Endodermal cell (in vitro differentiated cells): ENCODE data around the gene EML2. TPM values are rescaled to one million over a fixed set of nuclear protein-coding genes. Genes with fewer than 3 reads are reported as not detected.

Source experiments
- DNase-seq: peaks from one replicate; pipeline ENCODE4 v3.0.0-alpha.2; 2017
- H3K27ac ChIP-seq: 2 replicates; pipeline ENCODE4 v1.5.1; 2013; ENCODE audit warnings: mild to moderate bottlenecking, low read depth, low read length, moderate library complexity
- H3K27me3 ChIP-seq: 2 replicates; pipeline ENCODE4 v1.6.1; 2013; ENCODE audit warnings: mild to moderate bottlenecking, low read length, moderate library complexity; ENCODE audit not compliant: insufficient read depth, control insufficient read depth, poor library complexity, severe bottlenecking
- H3K36me3 ChIP-seq: 2 replicates; pipeline ENCODE4 v1.7.0; 2013; ENCODE audit warnings: mild to moderate bottlenecking, low read length, moderate library complexity; ENCODE audit not compliant: control insufficient read depth, insufficient read depth
- H3K4me1 ChIP-seq: one replicate; pipeline ENCODE4 v1.7.0; 2013; ENCODE audit warnings: low read length; ENCODE audit not compliant: control insufficient read depth, insufficient read depth
- H3K4me3 ChIP-seq: 2 replicates; pipeline ENCODE4 v1.5.1; 2013; ENCODE audit warnings: mild to moderate bottlenecking, low read length, moderate library complexity
- H3K9ac ChIP-seq: 2 replicates; pipeline ENCODE4 v1.6.1; 2013; ENCODE audit warnings: mild to moderate bottlenecking, low read length, moderate library complexity; ENCODE audit not compliant: poor library complexity, severe bottlenecking; ENCODE audit errors: extremely low read depth
- H3K9me3 ChIP-seq: 2 replicates; pipeline ENCODE4 v1.6.1; 2013; ENCODE audit warnings: mild to moderate bottlenecking, low read length, moderate library complexity; ENCODE audit not compliant: control insufficient read depth
- H3K27ac Mint-ChIP-seq: 2 replicates; pipeline ENCODE4 v1.8.0; 2020; ENCODE audit warnings: mixed read lengths
- H3K27me3 Mint-ChIP-seq: 2 replicates; pipeline ENCODE4 v1.8.0; 2021; ENCODE audit warnings: mild to moderate bottlenecking, mixed read lengths; ENCODE audit not compliant: insufficient read depth
- H3K36me3 Mint-ChIP-seq: 2 replicates; pipeline ENCODE4 v1.8.0; 2020; ENCODE audit warnings: low read depth, mixed read lengths
- H3K4me1 Mint-ChIP-seq: 2 replicates; pipeline ENCODE4 v1.8.0; 2020; ENCODE audit warnings: mixed read lengths
- H3K4me3 Mint-ChIP-seq: 2 replicates; pipeline ENCODE4 v1.8.0; 2020; ENCODE audit warnings: mild to moderate bottlenecking, moderate library complexity, mixed read lengths
- H3K9me3 Mint-ChIP-seq: 2 replicates; pipeline ENCODE4 v1.8.0; 2020; ENCODE audit warnings: mild to moderate bottlenecking, mixed read lengths
- WGBS, 2 experiments: methylation state at CpG; one replicate each; pipeline versions ENCODE4 v1.1.5 to v1.1.7; 2013; ENCODE audit warnings: missing lambda C conversion rate in 2 of 2, mixed read lengths in 1 of 2; ENCODE audit not compliant: insufficient coverage in 1 of 2, insufficient read length in 1 of 2; 5-methylcytosine and 5-hydroxymethylcytosine counted together
- total RNA-seq, 2 donors: library from RNA; stranded (reverse); fragmentation: NEBNext Ultra II Directional in 1 of 2; extraction: Animal tissue kit (Norgen Biotek cat#: 25700) in 1 of 2; gene quantifications; 2 replicates in 1 of 2; 3 replicates in 1 of 2; pipeline ENCODE4 v1.2.1, GENCODE V29; 2021
- TF ChIP-seq, protein P1 (sequence below): fragments of 200-600 bp; sonication (generic); conservative IDR thresholded peaks from 2 replicates; pipeline ENCODE4 v1.5.0; 2021; ENCODE audit warnings: antibody characterized with exemption, mild to moderate bottlenecking

The EML2 gene
- total RNA-seq, 2 donors from 2014 or later = 42.9 to 79.3 TPM

DNA sequence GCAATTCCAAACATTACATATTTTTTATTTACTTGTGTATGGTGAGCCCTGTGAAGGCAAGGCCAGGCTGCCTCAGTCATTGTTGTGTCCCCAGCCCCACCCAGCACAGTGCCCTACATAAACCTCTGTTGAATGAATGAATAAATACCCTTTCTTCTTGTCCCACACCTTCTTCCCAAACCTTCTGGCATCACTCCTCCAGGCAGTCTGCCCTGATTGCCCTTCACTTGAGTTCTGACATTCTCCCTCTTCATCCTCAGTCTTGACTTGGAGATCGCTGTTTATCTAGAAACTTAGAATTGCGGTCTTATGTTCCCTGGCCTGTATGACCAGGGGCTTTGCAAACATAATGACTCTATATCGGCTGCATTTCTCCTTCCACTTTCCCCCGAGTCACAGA is 49.4 kb downstream of the EML2 start:
- no peaks in the 10 kb centered on the region for H3K4me1 ChIP-seq
- no peaks in the 10 kb centered on the region for H3K36me3 ChIP-seq
- Mint-ChIP-seq H3K9me3 (peaks cover 4% of the 10 kb centered on the region), H3K36me3 (no peaks in the 10 kb centered on the region), H3K27me3 (peaks cover 44% of the 10 kb centered on the region), H3K4me3 (no peak overlapping the region), H3K27ac (no peak overlapping the region), H3K4me1 (no peaks in the 10 kb centered on the region)
- H3K27ac ChIP-seq = no peak overlapping the region
- no peak overlapping the region for H3K4me3 ChIP-seq
- peaks cover 12% of the 10 kb centered on the region for H3K27me3 ChIP-seq
- H3K9ac ChIP-seq = no peak overlapping the region
- H3K9me3 ChIP-seq = no peaks in the 10 kb centered on the region
- TF ChIP-seq, protein P1, sequence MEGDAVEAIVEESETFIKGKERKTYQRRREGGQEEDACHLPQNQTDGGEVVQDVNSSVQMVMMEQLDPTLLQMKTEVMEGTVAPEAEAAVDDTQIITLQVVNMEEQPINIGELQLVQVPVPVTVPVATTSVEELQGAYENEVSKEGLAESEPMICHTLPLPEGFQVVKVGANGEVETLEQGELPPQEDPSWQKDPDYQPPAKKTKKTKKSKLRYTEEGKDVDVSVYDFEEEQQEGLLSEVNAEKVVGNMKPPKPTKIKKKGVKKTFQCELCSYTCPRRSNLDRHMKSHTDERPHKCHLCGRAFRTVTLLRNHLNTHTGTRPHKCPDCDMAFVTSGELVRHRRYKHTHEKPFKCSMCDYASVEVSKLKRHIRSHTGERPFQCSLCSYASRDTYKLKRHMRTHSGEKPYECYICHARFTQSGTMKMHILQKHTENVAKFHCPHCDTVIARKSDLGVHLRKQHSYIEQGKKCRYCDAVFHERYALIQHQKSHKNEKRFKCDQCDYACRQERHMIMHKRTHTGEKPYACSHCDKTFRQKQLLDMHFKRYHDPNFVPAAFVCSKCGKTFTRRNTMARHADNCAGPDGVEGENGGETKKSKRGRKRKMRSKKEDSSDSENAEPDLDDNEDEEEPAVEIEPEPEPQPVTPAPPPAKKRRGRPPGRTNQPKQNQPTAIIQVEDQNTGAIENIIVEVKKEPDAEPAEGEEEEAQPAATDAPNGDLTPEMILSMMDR = no peak
- WGBS, 2 experiments = 91 to 93% methylated on average over 4 of the region's 4 CpGs
- DNase-seq = no peak

DNA sequence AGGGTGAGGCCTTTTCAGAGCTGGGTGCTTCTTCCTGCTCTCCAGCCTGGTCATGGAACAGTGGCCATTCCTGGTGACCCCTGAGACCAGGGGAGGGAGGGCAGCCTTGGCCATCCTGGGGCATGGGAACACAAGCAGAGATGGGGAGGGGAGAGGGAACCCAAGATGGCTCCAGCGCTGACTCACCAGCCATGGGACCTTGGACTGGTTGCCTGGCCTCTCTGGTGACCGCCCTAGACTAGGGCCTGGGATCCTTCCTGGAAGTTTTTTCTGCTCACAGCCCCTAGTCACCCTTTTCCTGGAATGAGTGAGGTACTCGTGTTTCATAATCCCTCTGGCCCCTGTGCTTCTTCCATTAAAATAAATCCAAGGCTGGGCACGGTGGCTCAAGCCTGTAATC is 51.3 kb downstream of the EML2 start:
- DNase-seq = no peak
- H3K27ac Mint-ChIP-seq = no peak overlapping the region
- no peak overlapping the region for H3K9ac ChIP-seq
- H3K9me3 Mint-ChIP-seq = peaks cover 4% of the 10 kb centered on the region
- no peaks in the 10 kb centered on the region for H3K4me1 Mint-ChIP-seq
- no peaks in the 10 kb centered on the region for H3K4me1 ChIP-seq
- 69 to 92% methylated on average over 3 to 4 of the region's 4 CpGs for WGBS, 2 experiments
- H3K9me3 ChIP-seq = no peaks in the 10 kb centered on the region
- peaks cover 12% of the 10 kb centered on the region for H3K27me3 ChIP-seq
- H3K36me3 Mint-ChIP-seq = no peaks in the 10 kb centered on the region
- H3K4me3 Mint-ChIP-seq = no peak overlapping the region
- no peak overlapping the region for H3K27ac ChIP-seq
- no peaks in the 10 kb centered on the region for H3K36me3 ChIP-seq
- TF ChIP-seq, protein P1 = no peak
- H3K4me3 ChIP-seq = no peak overlapping the region
- H3K27me3 Mint-ChIP-seq = peaks cover 43% of the 10 kb centered on the region

DNA sequence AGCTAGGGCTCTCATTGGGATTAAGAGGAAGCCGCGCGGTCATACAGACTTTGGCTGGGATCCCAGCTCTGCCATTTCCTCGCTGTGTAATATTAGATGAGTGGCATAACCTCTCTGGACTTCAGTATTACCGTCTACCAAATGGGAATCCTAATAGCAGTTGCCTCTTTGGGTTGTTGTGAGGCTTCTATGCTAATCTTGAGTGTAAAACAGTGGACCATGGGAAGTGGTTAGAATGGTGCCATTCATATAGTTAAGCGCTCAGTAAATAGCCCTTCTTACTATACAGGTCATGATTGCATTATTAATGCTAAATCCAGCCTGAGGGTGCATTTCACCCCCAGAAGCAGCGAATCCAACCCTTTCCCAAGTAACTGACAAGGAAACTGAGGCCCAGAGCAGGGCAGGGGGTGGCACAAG is 54.0 kb downstream of the EML2 start:
- H3K27me3 Mint-ChIP-seq = peaks cover 18% of the 10 kb centered on the region
- 51 to 67% methylated on average over 5 to 7 of the region's 7 CpGs for WGBS, 2 experiments
- no peaks in the 10 kb centered on the region for H3K9me3 Mint-ChIP-seq
- H3K4me3 ChIP-seq = peak overlapping the region; percentile 95
- H3K36me3 ChIP-seq = no peaks in the 10 kb centered on the region
- H3K4me3 Mint-ChIP-seq = peak overlapping the region; percentile 89
- no peak for DNase-seq
- H3K9me3 ChIP-seq = no peaks in the 10 kb centered on the region
- peaks cover 8% of the 10 kb centered on the region for H3K36me3 Mint-ChIP-seq
- peaks cover 5% of the 10 kb centered on the region for H3K4me1 Mint-ChIP-seq
- H3K9ac ChIP-seq = peak overlapping the region; percentile 67
- H3K27ac Mint-ChIP-seq = peak overlapping the region; percentile 98
- no peaks in the 10 kb centered on the region for H3K27me3 ChIP-seq
- TF ChIP-seq, protein P1 = no peak
- H3K4me1 ChIP-seq = no peaks in the 10 kb centered on the region
- H3K27ac ChIP-seq = peak overlapping the region; percentile 82
